GM19467 (cell line): ENCODE measurements around the gene RPL32.
"Not testable (repeated sequence)": the region's sequence is repeated elsewhere in the genome, so short reads cannot be mapped to it uniquely, and the experiment has no call there.

Source experiments
- ATAC-seq: cut with Tn5 transposase; IDR thresholded peaks from one replicate; pipeline ENCODE4 v1.9.1; 2021; ENCODE audit warnings: mild to moderate bottlenecking, moderate library complexity; ENCODE audit not compliant: unreplicated experiment

RPL32 gene

DNA sequence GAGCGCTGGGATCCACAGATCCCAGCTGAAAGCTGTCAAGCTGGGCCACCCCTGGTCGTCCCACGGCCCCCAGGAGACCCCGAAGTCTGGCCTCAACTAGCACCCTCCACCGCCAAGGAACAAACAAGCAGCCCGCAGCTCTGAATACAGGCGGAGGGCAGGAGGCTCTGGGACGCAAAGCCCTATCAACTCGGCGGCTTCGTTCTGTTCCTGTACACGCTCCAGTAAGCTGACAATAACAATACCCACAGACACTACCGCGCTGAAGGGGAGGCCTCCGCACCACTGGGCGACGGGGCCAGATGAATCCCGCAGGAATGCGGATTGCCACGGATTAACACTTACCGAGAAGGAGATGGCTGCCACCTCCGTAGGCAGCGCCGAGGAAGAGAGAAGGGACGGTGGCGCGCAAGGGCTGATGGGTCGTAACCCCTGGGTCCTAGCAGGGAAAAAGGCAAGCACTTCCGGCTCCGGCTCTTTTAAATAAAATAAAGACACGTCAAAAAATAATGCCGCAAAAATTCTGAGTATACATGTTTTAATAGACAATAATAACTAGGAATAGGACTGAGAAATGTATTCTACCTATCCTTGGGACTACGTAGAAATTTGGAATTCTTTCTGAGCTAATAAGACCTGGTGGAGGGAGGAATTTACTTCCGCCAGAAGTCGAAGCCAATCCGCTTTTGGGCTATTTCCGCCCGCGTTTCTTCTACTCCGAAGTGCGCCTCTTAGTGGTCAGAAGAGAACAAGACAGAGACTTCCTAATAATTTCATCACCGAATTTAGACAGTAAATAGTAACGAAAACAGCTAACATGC lies at the start of gene RPL32:
Gene RPL32 (minus strand): TSS at position 417 of the 821 bp plus-strand sequence. CDS start 1,328 bp downstream, outside the sequence.
- ATAC-seq = peak; percentile 78

DNA sequence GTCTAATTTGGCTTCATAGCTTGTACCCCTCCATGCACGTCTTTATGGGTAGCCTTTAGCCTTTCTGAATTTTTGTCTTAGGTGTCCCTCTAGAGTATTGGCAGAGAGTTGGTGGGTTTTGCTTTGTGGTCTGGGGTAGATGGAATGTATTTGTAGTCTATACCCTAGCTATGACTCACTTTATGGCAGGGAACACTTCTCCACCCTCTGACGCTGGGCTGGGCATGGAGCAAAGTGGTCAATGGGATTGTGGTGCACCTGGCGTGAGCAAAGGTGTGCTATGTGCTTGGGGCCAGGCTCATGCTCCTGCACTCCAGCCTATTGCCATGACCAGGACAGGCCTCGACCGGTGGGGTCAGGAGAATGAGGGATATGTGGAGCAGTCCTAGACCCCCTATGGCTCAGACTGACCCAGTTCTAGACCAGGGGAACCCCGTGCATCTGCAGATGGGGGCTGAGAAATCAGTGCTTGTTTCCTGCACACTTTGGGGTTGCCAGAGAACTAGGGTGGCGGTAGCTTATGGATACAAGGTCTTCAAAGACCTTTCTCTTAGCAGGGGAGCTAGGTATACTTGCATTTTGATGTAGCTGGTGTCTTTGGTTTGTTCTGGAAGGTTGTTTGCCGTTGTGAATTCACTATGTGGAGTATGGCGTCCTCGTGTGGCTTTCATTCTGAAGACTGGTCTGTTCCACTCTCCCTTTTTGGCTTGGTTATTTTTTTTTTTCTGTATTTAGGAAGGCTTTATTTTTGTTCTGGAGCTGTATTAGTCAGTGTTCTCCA lies 49.4 kb upstream of the RPL32 start:
- ATAC-seq = no peak

DNA sequence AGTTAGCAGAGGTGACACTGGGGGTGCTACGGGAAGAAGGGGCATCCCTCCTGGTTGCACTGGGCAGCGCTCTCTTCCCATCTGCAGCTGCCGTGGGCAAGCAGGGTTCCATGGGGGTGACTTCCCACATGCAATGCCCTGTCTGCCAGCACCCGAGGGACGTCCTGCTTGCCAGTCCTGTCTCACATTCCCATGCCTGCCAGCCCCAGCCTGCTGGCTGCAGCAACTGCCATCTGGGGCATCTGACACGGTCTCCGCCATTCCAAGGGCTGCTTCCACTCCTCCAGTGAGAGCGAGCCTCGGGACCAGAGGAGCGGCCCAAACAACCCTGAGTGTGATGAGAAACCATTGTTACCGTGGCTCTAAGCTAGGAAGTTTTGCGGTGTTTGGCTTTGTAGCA lies 45.4 kb upstream of the RPL32 start:
- ATAC-seq = no peak

DNA sequence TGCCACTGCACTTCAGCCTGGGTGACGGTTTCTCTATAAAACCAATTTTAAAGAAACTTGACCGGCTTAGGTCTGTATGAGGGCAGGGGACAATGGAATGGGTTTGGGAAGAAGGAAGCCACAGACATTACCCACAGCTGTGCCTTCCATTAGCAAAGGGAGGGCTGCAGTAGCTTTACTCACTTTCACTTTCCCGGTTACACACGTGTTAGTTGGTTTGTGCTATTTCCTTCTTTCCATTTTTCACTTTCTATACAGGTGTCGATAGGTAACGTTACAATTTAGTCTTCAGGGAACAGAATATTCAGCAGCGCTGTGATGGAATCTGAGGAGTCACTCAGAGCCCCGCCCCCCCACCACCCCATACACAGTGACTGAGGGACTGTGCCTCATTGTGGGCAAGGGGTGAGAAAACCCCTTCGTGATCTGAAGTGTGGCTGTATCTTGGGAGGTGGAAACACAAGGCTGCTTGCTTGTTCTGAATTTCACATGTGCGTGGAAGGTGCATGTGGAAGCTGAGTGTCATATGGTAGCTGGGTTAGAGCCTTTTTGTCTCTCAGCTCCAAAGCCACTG lies 44.8 kb upstream of the RPL32 start:
- no peak for ATAC-seq

DNA sequence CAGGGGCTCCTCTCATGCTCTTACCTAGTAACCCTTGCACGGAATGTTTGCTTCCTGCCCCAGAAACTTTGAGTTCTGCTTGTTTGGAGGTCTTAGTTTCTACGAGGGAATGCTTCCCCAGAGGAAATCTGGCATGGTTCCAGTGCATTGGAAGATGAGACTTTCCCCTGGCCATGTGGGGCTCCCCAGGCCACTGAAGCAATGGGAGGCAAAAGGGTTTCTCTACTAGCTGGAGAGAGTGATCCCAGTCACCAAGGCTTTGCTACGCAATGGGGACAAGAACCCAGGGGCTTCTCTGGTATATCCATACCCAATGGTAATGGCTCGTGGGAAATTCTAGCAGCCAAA lies 44.2 kb upstream of the RPL32 start:
- no peak for ATAC-seq

DNA sequence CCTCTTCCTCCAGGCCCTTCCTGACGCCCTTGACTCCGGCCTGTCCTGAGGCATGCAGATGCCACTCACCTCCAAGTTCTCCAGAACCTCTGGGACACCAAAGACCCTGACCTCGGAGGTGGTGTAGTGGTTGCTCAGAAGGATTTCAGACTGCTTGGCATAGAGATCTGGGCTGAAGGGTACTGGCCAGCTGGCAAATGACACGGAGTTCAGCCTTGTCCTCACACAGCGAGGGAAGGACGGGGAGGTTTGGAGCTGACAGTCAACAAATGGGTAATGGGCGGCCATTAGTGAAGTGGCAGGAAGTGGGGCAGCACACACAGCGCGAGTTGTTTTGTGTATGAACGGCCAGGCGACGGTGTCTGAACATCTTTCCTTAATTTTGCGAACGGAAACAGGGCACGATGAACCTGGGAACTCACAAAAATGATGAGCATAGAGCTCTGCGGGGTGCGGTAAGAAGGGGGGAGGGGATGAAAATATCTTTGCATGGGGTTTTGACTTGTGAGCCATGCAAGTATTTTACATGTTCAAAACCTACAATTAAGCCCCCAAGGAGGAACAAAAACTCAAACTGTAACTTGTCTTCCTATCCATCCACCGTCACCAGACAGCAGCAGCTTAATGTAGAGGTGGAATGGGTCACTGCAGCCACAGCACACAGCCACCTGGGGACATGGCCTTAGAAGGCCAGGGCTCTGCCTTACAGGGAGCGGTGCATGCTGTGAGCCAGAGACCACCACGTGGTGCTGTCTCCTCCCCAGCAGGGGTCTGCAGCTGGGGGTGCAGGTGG lies 43.6 kb upstream of the RPL32 start:
- no peak for ATAC-seq

DNA sequence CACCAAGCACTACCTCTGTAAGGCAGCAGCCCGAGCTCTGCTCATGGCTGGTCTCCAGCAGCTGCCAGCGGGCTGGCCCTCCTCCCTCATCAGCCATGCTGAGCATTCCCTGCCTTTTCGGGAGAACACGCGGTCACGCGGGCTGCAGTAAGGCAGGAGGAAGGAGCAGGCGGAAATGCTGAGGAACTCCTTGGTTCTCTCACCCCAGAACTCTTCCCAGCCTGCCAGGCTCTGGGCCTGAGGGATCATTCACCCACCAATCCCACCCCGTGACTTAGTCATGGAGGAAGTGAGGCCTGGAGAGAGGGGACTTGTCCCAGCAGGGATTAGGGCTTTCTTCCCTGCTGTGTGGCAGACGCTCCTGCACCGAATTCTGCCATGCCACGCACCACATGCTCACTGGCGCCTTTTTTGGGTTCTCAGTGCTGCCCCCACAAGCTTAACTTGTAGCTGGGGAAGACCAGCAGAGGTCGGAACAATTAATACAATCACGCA lies 42.9 kb upstream of the RPL32 start:
- ATAC-seq = no peak

DNA sequence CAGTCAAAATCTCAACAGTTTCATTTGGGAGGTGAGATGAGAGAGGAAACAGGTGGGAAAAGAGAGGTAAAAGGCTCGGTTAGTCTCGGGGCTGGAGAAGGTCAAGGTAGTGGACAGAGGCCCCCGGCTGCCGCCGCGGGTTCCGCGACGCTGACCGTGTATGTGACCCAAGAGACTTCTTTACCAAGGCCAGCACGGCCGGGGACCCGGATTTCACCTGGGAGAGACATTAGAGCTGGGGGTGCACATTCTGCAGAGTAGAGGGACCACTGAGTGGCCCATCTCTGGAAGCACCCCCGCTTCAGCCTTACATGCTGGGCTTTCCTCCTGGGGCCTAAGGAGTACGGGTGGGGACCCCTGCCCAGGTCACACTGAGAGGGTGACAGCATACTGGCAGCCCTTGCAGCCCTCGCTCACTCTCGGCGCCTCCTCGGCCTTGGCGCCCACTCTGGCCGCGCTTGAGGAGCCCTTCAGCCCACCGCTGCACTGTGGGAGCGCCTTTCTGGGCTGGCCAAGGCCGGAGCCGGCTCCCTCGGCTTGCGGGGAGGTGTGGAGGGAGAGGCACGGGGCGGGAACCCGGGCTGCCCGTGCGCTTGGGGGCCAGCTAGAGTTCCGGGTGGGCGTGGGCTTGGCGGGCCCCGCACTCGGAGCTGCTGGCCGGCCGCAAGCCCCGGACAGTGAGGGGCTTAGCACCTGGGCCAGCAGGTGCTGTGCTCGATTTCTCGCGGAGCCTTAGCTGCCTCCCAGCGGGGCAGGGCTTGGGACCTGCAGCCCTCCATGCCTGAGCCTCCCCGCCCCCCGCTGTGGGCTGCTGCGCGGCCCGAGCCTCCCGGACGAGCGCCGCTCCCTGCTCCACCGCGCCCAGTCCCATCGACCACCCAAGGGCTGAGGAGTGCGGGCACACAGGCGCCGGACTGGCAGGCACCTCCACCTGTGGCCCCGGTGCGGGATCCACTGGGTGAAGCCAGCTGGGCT lies 41.3 kb upstream of the RPL32 start:
- ATAC-seq = no peak

DNA sequence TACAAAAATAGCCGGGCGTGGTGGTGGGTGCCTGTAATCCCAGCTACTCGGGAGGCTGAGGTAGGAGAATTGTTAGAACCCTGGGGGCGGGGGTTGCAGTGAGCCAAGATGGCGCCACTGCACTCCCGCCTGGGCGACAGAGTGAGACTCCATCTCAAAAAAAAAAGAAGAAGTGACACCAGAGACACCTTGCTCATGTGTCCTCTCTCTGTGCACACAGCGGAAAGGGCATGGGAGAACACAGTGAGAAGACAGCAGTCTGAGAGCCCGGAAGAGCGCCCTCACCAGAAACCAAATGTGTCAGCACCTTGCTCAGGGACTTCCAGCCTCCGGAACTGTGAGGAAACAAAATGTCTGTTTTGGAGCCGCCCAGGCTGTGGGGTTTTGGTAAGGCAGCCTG lies 40.5 kb upstream of the RPL32 start:
- ATAC-seq = not testable (repeated sequence)

DNA sequence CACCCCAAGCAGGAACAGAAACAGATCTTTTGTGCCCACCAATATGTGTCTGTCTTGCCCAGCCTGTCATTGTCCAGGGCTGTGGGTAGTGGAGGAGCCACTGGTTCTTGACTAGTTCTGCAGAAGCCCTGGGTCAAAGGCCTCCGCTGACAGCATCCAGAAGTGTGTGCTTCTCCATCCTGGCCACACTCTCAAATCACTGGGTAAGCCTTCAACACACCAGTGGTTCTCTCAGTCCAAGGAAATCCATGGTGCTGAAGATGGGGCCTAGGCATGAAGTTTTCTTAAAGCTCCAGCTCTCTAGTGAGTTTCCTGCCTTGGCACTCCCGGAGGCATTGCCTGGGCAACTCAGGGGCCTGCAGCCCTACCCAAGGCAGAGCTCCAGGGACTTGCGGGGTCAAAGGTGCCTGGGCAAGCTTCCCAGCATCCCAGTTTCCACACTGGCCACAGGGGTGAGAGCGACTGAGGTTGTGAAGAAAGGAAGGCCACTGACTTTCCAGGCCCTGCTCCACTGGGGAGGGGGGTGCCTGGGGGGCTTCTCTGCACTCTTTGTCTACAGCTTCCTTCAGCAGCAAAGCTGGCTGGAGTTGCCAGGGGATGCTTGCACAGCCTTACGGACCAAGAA lies 37.9 kb upstream of the RPL32 start:
- ATAC-seq = no peak

DNA sequence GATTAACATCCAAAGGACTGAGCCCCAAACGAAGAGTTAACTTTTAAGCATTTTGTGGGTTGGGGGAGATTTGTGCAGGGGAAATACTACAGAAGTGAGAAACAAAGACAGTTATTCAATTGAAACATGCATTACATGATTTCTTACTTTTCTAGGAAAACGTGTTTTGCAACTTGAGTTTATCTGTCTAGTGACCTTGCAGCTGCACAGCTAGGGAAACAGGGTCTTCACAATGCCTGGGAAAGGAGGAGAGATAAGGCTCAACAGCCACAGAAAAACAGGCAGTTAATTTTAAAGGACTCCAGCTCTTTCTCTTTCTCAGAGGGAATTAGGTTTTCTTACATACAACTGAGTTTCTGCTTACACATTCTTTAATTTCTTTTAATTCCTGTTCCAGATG lies 37.4 kb upstream of the RPL32 start:
- not testable (repeated sequence) for ATAC-seq

DNA sequence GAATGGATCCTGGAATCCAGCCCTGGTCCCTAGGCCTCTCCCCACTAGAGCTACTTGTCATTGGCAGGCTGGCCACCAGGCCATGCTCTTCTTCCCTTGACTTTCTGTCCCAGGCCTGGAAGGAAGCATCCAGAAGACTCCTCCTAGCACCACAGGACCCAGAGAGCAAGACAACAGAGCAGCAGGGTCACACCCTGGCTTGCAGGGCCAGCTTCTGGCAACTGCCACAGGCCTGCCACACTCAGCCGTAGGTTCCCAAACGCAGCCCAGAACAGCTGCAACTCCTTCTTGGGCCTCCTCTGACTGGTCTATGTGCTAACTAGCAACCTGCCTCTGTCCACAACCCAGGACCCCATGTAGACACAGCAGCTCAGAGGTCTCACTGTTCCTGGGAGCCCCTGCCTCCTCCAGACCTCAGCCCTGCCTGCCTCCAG lies 36.8 kb upstream of the RPL32 start:
- no peak for ATAC-seq

DNA sequence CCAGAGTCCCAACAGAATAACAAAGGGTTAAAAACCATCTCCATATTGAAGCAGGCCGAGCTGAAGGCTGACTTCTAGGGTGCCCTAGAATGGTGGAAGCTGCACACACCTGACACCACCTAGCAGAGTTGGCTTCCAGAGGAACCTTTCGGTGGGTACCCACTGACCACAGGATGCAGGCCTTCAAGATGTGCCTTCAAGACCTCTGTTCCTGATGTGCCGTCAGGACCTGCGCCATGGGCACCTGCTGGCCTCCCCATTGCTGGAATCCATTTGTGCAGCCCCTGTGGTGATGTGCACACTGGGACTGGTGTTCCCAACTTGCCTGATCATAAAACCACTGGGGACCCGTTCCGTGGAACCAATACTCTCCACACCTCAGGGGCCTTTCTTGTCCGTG lies 35.7 kb upstream of the RPL32 start:
- no peak for ATAC-seq

DNA sequence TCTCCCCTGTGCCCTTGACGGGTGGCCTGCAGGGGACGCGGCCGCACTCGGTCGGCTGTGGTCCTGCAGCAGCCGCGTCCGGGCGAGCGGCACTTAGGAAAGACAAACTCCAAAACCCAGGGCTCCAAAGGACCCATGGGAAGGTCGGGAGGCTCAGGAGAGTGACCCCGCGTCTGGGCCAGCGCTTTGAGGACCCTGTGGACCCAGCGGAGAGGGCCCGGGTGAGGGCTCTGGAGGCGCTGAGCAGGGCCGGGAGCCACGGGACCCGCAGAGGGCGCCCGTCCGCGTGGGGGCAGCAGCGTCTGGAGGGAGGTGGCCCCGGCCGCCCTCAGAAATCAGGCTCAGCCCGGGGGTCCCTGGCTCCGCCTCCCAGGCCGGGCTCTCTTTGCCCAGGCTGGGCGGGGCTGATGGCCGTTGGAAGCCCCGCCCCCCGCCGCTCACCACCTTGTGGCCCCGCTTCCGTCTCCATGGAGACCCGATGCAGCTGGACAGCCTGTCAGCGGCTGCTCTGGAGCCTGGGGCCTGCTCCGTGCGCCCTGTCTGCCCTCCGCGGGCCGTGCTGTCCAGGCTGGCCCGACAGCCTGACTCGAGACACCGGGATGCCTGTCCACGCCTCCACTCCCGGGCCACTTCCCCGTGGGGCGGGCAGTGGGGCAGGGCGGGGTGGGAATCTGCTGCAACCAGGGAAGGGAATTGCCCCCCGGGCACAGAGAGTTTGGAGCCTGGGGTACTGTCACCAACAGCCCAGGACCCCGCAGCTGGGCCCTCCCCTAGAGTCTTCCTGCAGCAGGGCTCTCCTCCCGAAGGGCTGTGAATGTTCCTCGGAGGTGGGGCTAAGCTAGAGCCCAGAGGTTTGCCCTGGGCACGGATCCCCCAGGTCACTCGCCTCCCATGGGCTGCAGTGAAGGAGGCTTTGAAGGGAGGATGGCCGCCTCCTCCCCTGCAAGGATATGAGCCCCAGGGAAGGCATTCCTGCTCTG lies 34.8 kb upstream of the RPL32 start:
- no peak for ATAC-seq

DNA sequence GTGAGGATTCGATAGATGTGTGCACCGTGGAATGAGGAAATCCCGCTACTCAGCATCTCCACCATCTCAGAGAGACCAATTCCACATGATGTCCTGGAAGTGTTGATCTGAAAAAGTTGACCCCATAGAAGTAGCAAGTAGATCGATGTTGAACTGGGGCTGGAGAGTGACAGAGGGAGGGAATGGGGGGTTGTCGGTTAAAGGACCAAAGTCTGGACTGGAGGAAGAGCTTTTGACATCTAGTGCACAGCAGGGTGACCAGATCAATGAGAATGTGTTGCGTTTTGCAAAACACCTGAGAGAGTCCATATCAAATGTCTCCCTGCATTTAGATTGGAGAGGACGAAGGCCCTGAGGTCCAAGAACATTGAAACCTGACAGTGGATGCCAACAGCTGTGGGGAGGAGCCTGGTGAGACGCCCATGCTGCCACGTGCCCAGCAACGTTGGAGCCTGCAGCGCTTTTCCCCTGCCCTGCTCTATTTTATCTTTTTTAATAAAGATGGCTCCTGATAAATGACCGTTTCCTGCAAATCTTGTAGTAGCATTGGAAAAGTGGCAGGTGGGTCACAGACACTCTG lies 30.1 kb upstream of the RPL32 start:
- ATAC-seq = no peak

DNA sequence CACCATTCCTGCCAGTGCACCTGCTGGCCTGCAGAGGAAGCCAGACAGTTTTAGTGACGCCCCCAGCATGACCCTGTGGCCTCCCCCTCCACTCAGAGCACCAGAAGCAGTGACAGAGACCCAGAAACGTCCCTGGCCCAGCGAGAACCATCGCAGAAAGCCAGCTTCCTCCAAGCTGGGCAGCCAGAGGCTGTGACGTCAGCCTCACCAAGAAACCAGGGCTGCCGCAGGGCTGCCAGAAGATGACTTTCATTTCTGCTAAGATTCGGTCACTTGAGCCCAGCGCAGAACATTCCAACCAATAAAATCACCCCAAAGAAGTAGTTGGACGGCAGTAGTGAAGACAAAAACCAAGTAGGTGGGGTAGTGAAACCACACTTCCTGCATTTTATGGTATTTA lies 29.6 kb upstream of the RPL32 start:
- ATAC-seq = no peak

DNA sequence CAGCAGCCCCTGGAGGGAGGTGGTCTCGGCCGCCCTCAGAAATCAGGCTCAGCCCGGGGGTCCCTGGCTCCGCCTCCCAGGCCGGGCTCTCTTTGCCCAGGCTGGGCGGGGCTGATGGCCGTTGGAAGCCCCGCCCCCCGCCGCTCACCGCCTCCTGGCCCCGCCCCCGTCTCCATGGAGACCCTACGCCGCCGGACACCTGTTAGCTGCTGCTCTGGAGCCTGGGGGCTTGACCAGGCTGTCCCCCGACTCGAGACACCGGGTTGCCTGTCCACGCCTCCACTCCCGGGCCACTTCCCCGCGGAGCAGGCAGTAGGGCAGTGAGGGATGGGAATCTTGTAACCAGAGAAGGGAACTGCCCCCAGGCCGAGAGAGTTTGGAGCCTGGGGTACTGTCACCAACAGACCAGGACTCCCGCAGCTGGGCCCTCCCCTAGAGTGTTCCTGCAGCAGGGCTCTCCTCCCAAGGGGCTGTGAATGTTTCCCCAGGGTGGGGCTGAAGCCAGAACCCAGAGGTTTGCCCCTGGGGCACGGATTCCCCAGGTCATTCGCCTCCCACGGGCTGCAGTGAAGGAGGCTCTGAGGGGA lies 27.8 kb upstream of the RPL32 start:
- ATAC-seq = peak; percentile 46
